NOMO-1 treated with dmso at 0.1 percent for 144 hours (cell line): Measurements from ENCODE around the gene CFAP157.

Experiments used
- DNase-seq: peaks from one replicate; lab custom pipeline; 2025; ENCODE audit not compliant: unreplicated experiment; lab: John Stamatoyannopoulos, UW

Gene CFAP157

GRCh38 chr9:127714951-127715469, 8.2 kb downstream of the CFAP157 start:
- DNase-seq = peak; percentile 66

DNA sequence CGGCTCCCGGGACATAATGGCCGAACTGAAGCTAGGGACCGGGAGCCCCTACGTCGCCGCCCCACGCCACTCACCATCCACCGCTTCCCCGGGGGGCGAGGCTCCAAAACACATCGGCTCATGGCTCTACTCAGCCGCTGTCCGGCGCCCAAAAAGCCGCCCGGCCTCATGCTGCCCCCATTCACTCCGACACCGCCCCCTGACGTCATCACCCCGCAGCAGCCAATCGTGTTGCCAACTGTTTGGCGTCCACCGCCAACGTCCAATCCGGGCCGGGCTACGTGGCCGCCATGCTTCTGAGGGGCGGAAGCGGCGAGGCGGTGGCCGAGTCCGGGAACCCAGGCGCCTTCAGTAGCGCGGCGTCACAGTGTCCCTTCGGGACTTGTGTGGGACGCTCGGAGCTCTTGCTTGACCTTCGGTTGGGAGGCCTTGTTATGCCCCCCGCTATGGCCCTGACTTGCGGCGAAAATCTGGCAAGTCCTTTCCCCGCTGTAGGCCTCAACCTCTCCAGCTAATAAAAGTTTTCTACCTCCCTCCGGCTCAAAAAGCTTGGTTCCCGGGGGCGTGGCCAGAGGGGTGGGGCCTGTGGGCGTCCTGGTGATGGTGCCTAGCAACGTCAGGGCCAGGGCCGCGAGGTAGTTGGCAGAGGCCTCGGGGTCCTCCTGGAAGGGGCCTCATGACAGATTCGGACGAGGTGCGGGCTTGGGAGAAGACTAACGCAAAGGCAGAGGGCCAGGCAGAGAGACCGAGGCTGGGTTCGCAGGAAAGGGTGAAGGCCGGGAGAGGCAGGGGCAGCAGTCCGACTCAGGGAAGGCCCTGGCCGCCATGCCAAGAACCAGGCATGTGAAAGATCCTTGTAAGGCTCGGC, 8.9 kb downstream of the CFAP157 start, which contains the start of the genes PTRH1 and TTC16:
Gene PTRH1, minus strand, starts transcription at position 194 of the 868 bp plus-strand sequence. Its CDS starts 24 bp downstream, at position 170.
Gene TTC16, plus strand, starts transcription at position 610 of the 868 bp plus-strand sequence. Its CDS starts 67 bp downstream, at position 677.
- peak; percentile 94 for DNase-seq

DNA sequence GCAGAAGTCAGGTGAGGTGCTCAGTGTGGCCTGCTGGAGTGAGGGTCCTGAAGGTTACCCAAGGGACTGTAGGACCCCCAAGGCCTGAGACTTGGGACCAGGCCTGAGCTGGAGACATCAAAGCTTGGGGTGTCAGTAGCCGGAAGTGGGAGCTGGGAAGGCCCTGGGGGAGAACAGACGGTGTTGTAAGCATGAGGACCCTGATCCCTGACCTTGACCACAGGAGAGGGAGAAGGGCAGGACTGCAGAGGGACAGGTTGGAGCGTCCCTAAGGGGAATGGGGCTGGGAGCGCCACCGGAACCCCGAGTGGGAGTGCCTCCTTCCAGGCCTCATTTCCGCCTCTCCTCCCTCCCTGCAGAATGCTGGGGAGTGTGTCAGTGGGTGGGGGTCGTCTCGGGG, 9.6 kb downstream of the CFAP157 start:
- no peak for DNase-seq

- DNase-seq = no peak
These were observed 11.0 kb downstream of the CFAP157 start for GRCh38 chr9:127717766-127718165.

- no peak for DNase-seq
These were observed 13.5 kb downstream of the CFAP157 start for GRCh38 chr9:127720031-127720864.

- DNase-seq = no peak
These were observed 14.1 kb downstream of the CFAP157 start for GRCh38 chr9:127720865-127721227.

DNA sequence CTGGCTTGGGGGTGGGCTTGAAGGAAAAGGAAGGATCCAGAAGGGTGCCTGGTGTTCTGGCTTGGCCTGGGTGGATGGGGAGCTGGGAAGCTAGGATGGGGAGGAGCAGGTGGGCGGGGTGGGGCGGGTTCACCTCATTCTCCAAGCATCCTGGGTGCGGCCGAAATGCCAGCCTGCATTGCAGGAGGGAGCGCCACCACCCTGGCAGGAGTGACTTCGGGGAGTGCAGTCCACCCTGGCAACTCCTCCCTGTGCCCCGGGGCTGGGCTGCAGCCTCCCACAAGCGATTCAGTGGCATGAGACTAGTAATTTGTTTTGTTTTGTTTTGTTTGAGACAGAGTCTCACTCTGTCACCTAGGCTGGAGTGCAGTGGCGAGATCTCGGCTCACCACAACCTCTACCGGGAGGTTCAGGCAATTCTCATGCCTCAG, 14.6 kb downstream of the CFAP157 start:
- DNase-seq = no peak

DNA sequence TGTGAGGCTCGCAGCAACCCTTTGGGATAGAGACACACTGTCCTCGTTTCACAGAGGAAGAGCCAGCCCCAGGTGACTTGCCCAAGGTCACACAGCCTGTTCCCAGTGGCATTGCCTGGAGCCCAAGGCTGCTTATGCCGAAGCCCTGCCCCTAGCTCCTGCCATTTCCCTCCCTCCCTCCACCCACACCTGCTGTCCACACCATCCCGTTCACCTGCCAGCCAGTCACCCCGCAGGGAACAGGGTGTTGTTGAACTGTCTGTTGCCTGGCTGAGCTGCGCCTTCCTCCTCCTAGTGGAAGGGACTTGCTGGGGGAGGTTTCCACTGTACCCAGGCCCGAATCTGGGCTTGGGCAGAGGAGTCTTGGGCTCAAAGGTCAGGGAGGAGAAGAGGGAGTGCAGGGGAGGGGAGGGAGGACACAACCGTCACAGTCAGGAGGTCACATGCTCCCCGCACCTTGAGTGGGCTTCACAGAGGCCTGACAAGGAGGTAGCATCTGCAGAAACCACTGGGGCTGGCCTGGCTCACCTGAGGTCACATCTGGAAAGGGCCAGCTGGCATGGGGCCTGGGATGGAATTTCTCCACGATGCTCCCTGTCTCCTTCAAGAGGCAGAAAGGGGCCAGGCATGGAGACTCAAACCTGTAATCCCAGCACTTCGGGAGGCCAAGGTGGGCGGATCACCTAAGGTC, 15.4 kb downstream of the CFAP157 start:
- DNase-seq = no peak

DNA sequence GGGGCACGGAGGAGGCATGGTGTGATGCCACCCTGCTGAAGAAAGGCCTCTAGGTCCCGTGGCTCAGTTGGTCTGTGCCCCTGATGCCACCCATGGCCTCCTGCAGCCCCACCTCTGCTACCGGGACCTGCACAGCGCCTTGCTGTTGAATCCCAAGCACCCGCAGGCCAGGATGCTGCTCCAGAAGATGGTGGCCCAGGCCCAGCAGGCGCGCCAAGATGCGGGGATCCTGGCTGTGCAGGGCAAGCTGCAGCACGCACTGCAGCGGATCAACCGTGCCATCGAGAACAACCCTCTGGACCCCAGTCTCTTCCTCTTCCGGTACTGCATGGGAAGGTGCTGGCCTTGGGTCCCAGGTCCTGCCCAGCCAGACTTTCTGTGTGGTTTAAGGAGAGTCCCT, 16.2 kb downstream of the CFAP157 start:
- DNase-seq = no peak

GRCh38 chr9:127723444-127723843, 16.7 kb downstream of the CFAP157 start:
- DNase-seq = no peak

DNA sequence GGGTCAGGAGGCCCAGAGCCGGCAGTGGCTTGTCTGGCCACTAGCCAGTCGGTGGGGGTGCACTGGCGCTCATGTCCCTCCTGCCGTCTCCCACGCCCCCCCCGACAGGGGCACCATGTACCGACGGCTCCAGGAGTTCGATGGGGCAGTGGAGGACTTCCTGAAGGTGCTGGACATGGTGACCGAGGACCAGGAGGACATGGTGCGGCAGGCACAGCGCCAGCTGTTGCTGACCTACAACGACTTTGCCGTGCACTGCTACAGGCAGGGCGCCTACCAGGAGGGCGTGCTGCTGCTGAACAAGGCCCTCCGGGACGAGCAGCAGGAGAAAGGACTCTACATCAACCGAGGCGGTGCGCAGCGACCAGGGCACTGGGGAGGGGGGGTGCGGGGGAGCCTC, 17.2 kb downstream of the CFAP157 start:
- DNase-seq = no peak

GRCh38 chr9:127726871-127727270, 20.1 kb downstream of the CFAP157 start:
- DNase-seq = no peak

GRCh38 chr9:127728808-127729207, 22.0 kb downstream of the CFAP157 start:
- DNase-seq = no peak

GRCh38 chr9:127729522-127730256, 22.9 kb downstream of the CFAP157 start:
- DNase-seq = no peak

DNA sequence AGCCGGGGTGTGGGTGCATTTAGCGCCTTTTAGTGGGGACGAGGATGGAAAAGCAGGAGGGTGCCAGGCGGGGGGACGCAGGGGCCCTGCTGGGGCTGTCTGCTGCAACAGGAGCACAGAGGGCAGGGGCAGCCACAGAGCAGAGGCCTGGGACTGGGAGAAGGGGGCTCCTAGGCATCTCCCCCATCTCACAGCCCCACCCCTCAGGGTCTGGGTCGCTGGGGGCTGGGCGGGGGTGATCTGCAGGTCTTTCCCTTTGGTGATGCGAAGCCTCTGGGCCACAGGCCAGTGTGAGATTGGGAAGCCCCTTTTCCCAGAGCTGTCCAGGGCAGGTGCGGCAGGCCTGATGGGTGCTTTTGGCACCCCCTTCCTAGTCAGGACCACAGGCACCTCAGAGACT, 23.5 kb downstream of the CFAP157 start:
- DNase-seq = no peak

DNA sequence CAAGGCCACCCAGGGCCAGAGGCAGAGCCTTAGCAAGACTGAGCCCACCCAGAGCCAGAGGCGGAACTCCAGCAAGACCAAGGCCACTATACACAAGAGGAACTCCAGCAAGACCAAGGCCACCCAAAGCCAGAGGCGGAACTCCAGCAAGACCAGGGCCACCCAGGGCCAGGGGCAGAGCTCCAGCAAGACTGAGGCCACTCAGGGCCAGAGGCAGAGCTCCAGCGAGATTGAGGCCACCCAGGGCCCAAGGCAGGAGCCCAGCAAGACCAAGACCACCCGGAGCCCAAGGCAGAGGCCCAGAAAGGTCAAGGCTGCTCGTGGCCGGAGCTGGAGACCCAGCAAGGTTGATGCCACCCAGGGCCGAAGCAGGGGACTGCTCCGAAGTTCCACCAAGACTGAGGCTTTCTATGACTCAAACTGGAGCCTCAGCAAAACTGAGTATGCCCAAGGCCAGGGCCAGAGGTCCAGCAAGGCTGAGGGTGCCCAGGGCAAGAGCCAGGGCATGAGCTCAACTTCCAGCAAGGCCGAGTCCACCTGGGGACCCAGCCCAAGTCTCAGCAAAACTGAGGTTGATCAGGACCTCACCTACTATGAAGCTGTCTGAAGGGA, 24.1 kb downstream of the CFAP157 start:
- no peak for DNase-seq

GRCh38 chr9:127731938-127732337, 25.1 kb downstream of the CFAP157 start:
- DNase-seq = no peak

- no peak for DNase-seq
These were observed 25.7 kb downstream of the CFAP157 start for GRCh38 chr9:127732444-127732843.

GRCh38 chr9:127733614-127734013, 26.8 kb downstream of the CFAP157 start:
- peak; percentile 22 for DNase-seq

DNA sequence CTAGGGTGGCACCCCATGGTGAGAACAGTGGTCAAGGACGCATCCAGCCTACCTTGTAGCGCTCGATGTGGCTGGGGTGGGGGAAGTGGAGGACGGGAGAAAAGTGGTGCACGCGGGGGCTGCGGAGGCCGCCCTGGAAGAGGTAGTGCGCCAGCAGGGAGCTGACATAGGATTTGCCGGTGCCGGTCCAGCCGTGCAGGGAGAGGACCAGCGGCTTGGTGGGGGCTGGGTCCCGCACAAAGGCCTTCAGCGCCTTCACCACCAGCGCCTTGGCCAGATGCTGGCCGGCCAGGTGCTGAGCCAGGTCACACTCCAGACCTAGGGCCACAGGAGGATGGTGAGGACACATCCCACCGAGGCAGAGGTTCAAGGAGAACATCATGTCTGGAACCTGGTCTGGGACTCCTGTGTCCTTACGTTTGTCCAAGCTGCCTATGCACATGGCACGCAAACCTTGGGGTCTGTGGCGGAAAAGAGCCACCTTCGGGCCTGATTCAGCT, 27.5 kb downstream of the CFAP157 start:
- DNase-seq = no peak
